Endodermal cell (in vitro differentiated cells): ENCODE results near the gene SPOCK1. TPM values are rescaled to one million over a fixed set of nuclear protein-coding genes. Genes with fewer than 3 reads are reported as not detected.
"Not testable (repeated sequence)": the region's sequence is repeated elsewhere in the genome, so short reads cannot be mapped to it uniquely, and the experiment has no call there.

ENCODE experiments used
- DNase-seq: peaks from one replicate; pipeline ENCODE4 v3.0.0-alpha.2; 2017
- H3K27ac ChIP-seq: 2 replicates; pipeline ENCODE4 v1.5.1; 2013; ENCODE audit warnings: mild to moderate bottlenecking, low read depth, low read length, moderate library complexity
- H3K27me3 ChIP-seq: 2 replicates; pipeline ENCODE4 v1.6.1; 2013; ENCODE audit warnings: mild to moderate bottlenecking, low read length, moderate library complexity; ENCODE audit not compliant: insufficient read depth, control insufficient read depth, poor library complexity, severe bottlenecking
- H3K36me3 ChIP-seq: 2 replicates; pipeline ENCODE4 v1.7.0; 2013; ENCODE audit warnings: mild to moderate bottlenecking, low read length, moderate library complexity; ENCODE audit not compliant: control insufficient read depth, insufficient read depth
- H3K4me1 ChIP-seq: one replicate; pipeline ENCODE4 v1.7.0; 2013; ENCODE audit warnings: low read length; ENCODE audit not compliant: control insufficient read depth, insufficient read depth
- H3K4me3 ChIP-seq: 2 replicates; pipeline ENCODE4 v1.5.1; 2013; ENCODE audit warnings: mild to moderate bottlenecking, low read length, moderate library complexity
- H3K9ac ChIP-seq: 2 replicates; pipeline ENCODE4 v1.6.1; 2013; ENCODE audit warnings: mild to moderate bottlenecking, low read length, moderate library complexity; ENCODE audit not compliant: poor library complexity, severe bottlenecking; ENCODE audit errors: extremely low read depth
- H3K9me3 ChIP-seq: 2 replicates; pipeline ENCODE4 v1.6.1; 2013; ENCODE audit warnings: mild to moderate bottlenecking, low read length, moderate library complexity; ENCODE audit not compliant: control insufficient read depth
- H3K27ac Mint-ChIP-seq: 2 replicates; pipeline ENCODE4 v1.8.0; 2020; ENCODE audit warnings: mixed read lengths
- H3K27me3 Mint-ChIP-seq: 2 replicates; pipeline ENCODE4 v1.8.0; 2021; ENCODE audit warnings: mild to moderate bottlenecking, mixed read lengths; ENCODE audit not compliant: insufficient read depth
- H3K36me3 Mint-ChIP-seq: 2 replicates; pipeline ENCODE4 v1.8.0; 2020; ENCODE audit warnings: low read depth, mixed read lengths
- H3K4me1 Mint-ChIP-seq: 2 replicates; pipeline ENCODE4 v1.8.0; 2020; ENCODE audit warnings: mixed read lengths
- H3K4me3 Mint-ChIP-seq: 2 replicates; pipeline ENCODE4 v1.8.0; 2020; ENCODE audit warnings: mild to moderate bottlenecking, moderate library complexity, mixed read lengths
- H3K9me3 Mint-ChIP-seq: 2 replicates; pipeline ENCODE4 v1.8.0; 2020; ENCODE audit warnings: mild to moderate bottlenecking, mixed read lengths
- CTCF ChIP-seq: fragments of 200-600 bp; sonication (generic); conservative IDR thresholded peaks from 2 replicates; pipeline ENCODE4 v1.5.0; 2021; ENCODE audit warnings: antibody characterized with exemption, mild to moderate bottlenecking
- WGBS, 2 experiments: methylation state at CpG; one replicate each; pipeline versions ENCODE4 v1.1.5 to v1.1.7; 2013; ENCODE audit warnings: missing lambda C conversion rate in 2 of 2, mixed read lengths in 1 of 2; ENCODE audit not compliant: insufficient coverage in 1 of 2, insufficient read length in 1 of 2; 5-methylcytosine and 5-hydroxymethylcytosine counted together
- total RNA-seq, 2 donors: library from RNA; stranded (reverse); fragmentation: NEBNext Ultra II Directional in 1 of 2; extraction: Animal tissue kit (Norgen Biotek cat#: 25700) in 1 of 2; gene quantifications; 2 replicates in 1 of 2; 3 replicates in 1 of 2; pipeline ENCODE4 v1.2.1, GENCODE V29; 2021

SPOCK1 gene
- total RNA-seq, 2 donors from 2014 or later = 25.8 to 39.8 TPM

GRCh38 chr5:137236252-137236651 lies 262.9 kb downstream of the SPOCK1 start:
- Mint-ChIP-seq H3K4me1 (peaks cover 29% of the 10 kb centered on the region), H3K4me3 (no peak overlapping the region), H3K27me3 (peaks cover 6% of the 10 kb centered on the region), H3K27ac (no peak overlapping the region), H3K9me3 (peaks cover 2% of the 10 kb centered on the region), H3K36me3 (no peaks in the 10 kb centered on the region)
- no peak overlapping the region for H3K9ac ChIP-seq
- H3K36me3 ChIP-seq = no peaks in the 10 kb centered on the region
- H3K27me3 ChIP-seq = no peaks in the 10 kb centered on the region
- no peak for DNase-seq
- 50% methylated on average over 2 of the region's 2 CpGs; no CpG with 5 or more reads in 1 of the 2 experiments for WGBS, 2 experiments
- no peak for TF ChIP-seq CTCF
- H3K9me3 ChIP-seq = peaks cover 4% of the 10 kb centered on the region
- peaks cover 11% of the 10 kb centered on the region for H3K4me1 ChIP-seq
- no peak overlapping the region for H3K27ac ChIP-seq
- no peak overlapping the region for H3K4me3 ChIP-seq

DNA sequence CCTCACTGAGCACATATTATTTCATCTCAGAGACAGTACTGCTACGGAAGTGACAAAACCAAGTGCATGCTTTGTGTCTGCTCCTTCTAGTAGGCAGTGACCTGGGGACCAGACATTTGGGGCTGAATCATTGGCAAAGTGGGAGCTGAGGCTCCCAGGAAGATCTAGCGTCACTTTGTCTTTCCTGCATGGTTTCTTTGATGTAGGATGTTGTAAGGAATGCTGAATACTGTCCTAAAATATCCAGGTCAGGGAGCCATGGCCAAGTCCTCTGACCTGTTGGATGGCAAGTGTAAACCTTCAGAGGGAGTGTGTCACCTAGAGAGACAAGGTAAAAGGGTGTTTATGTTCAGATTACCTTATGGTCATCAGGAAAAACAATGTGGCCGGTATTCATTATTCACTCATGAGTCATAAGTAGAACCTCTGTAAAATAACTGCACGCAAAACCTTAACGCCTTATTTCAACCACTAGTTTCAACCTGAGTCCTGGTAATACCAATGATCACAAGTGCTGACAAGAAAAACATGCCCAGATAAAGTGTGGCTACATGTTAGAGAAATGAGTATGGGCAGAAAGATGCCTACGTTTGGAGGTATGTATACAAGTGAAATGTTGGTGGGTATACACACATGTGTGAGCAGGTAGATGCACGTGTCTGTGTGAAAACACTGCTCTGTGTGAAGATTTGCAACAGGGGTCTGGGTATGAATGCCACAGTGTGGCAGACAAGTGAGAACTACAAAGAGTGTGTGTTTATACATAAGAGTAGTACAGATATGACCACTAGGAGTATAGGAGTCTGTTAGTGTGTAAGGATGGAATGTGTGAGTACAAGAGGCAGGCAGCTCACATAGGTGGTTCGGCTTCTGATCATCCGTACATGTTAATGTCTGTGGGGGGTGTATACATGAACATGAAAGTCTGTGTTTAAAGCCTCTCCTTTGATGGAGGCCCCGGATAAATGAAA lies 263.9 kb downstream of the SPOCK1 start:
- Mint-ChIP-seq H3K4me1 (peaks cover 26% of the 10 kb centered on the region), H3K36me3 (no peaks in the 10 kb centered on the region), H3K4me3 (no peak overlapping the region), H3K27me3 (peaks cover 6% of the 10 kb centered on the region), H3K9me3 (peaks cover 2% of the 10 kb centered on the region), H3K27ac (no peak overlapping the region)
- no peak for DNase-seq
- Histone ChIP-seq H3K9ac (no peak overlapping the region), H3K27me3 (no peaks in the 10 kb centered on the region), H3K4me1 (peaks cover 11% of the 10 kb centered on the region), H3K36me3 (no peaks in the 10 kb centered on the region), H3K4me3 (no peak overlapping the region), H3K27ac (no peak overlapping the region), H3K9me3 (peaks cover 4% of the 10 kb centered on the region)
- 92 to 93% methylated on average over 7 to 10 of the region's 10 CpGs for WGBS, 2 experiments
- no peak for TF ChIP-seq CTCF

DNA sequence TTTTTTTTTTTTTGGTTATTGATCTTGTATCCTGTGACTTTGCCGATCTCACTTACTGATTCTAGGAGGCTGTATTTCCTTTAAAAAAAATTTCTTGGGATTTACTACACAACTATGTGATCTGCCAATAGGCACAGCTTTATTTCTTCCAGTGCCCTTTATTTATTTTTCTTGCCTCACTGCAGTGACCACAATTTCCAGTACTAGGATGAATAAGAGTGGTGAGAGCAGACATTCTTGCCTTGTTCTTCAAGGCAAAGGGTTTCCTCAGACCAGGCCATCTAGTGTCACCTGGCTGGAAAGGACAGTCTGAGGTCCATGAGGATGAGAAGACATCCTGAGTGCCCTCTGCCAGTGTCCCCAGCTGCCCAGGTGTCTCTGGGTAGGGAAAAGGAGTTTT lies 265.4 kb downstream of the SPOCK1 start:
- Mint-ChIP-seq H3K4me1 (peaks cover 23% of the 10 kb centered on the region), H3K4me3 (no peak overlapping the region), H3K9me3 (peaks cover 2% of the 10 kb centered on the region), H3K27me3 (peaks cover 6% of the 10 kb centered on the region), H3K27ac (no peak overlapping the region), H3K36me3 (no peaks in the 10 kb centered on the region)
- no peak for DNase-seq
- H3K27me3 ChIP-seq = no peaks in the 10 kb centered on the region
- H3K9ac ChIP-seq = no peak overlapping the region
- peaks cover 11% of the 10 kb centered on the region for H3K4me1 ChIP-seq
- H3K4me3 ChIP-seq = no peak overlapping the region
- WGBS, 2 experiments = 100% methylated on average over 1 of the region's 1 CpG
- H3K27ac ChIP-seq = no peak overlapping the region
- no peaks in the 10 kb centered on the region for H3K36me3 ChIP-seq
- H3K9me3 ChIP-seq = peaks cover 4% of the 10 kb centered on the region
- no peak for TF ChIP-seq CTCF

- not testable (repeated sequence) for H3K9me3 ChIP-seq, H3K36me3 Mint-ChIP-seq, H3K27me3 Mint-ChIP-seq, H3K36me3 ChIP-seq, H3K4me3 ChIP-seq, H3K27ac Mint-ChIP-seq, H3K9me3 Mint-ChIP-seq, H3K9ac ChIP-seq, DNase-seq, H3K27ac ChIP-seq, H3K4me3 Mint-ChIP-seq, H3K27me3 ChIP-seq
- peaks cover 11% of the 10 kb centered on the region for H3K4me1 ChIP-seq
- WGBS, 2 experiments = 85% methylated on average over 1 of the region's 1 CpG; no CpG with 5 or more reads in 1 of the 2 experiments
- peaks cover 18% of the 10 kb centered on the region for H3K4me1 Mint-ChIP-seq
Measured at GRCh38 chr5:137233304-137233703, 265.8 kb downstream of the SPOCK1 start.
